Measurements from ENCODE around the gene PRKCB.

PRKCB gene

DNA sequence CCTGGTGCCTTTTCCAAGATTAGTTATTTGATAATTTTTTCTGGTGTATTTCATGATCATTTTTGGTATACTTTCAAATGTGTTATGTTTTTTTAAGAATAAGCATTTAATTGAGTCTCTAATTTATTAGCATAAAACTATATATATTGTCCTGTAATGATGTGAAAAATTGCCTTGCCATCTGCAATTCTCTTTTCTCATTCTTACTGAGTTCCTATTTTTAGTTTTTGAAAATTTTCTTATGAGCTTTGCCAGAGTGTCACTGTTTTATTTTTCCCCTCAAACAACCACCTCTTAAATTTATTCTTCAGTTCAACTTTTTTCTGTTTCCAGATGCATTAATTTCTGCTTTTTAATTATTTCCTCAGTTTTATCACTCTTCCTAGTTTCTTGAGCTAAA, 59.3 kb downstream of the PRKCB start:
- H3K9me3 Mint-ChIP-seq, result no peaks in the 10 kb centered on the region
- ATAC-seq (ENCODE audit: low read depth), result no peak
- H3K27ac Mint-ChIP-seq, result peak overlapping the region; percentile 22
- H3K4me3 Mint-ChIP-seq, result no peak overlapping the region
- DNase-seq (ENCODE audit: low spot score in 2 of 2), result no peak
- peaks cover 60% of the 10 kb centered on the region for H3K4me1 Mint-ChIP-seq
- H3K36me3 Mint-ChIP-seq, result peaks cover 41% of the 10 kb centered on the region
- H3K27me3 Mint-ChIP-seq, result no peaks in the 10 kb centered on the region

DNA sequence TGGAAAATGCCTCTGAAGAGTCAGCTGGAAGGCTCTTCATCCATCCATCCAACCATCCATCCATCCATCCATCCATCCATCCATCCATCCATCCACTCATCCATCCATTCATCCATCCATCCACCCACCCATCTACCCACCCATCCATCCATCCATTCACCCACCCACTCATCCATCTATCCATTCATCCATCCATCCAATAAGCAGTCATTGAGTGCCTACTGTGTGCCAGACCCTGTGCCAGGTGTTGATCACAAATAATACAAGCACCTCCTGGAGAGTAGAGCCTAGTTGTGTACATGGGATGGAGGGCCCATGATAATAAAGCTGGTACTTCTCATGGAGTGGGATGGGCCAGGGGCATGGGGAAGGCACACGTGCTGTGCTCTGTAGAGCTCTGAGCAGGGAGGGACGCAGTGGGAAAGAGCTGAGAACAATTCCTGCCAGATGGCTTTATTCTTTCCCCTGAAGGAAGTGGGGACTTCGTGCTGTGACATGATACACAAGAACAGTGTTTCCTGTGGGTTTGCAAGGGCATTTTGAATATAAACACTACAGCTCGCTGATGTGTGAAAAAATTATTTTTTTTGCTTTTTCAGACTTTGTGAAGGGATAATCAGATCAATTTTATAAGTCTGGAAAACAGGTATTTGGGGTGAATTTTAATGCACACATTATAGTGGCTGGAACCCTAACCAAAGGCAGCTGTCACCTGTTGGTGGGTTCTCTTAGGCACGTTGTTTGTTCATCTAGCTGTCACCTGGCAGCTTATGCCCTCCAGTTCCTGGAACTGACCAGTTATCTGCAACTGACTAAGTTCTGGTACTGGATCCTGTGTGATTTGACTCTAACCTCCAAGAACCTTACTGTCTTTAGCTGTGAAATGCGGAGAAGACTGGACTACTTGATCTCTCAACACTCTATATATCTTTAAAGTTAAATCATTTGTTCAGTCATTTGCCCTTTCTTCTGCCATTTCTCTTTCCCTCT, 61.3 kb downstream of the PRKCB start:
- H3K27me3 Mint-ChIP-seq, result no peaks in the 10 kb centered on the region
- DNase-seq (ENCODE audit: low spot score in 2 of 2) (no peak), ATAC-seq (ENCODE audit: low read depth) (peak; percentile 41)
- no peaks in the 10 kb centered on the region for H3K9me3 Mint-ChIP-seq
- peaks cover 43% of the 10 kb centered on the region for H3K36me3 Mint-ChIP-seq
- peak overlapping the region; percentile 70 for H3K27ac Mint-ChIP-seq
- peak overlapping the region; percentile 68 for H3K4me3 Mint-ChIP-seq
- peaks cover 62% of the 10 kb centered on the region for H3K4me1 Mint-ChIP-seq

GRCh38 chr16:23898682-23899430, 63.1 kb downstream of the PRKCB start:
- H3K4me1 Mint-ChIP-seq, result peaks cover 70% of the 10 kb centered on the region
- peaks cover 1% of the 10 kb centered on the region for H3K9me3 Mint-ChIP-seq
- H3K4me3 Mint-ChIP-seq, result no peak overlapping the region
- peaks cover 35% of the 10 kb centered on the region for H3K36me3 Mint-ChIP-seq
- H3K27ac Mint-ChIP-seq, result no peak overlapping the region
- DNase-seq (ENCODE audit: low spot score in 2 of 2), result no peak
- H3K27me3 Mint-ChIP-seq, result no peaks in the 10 kb centered on the region
- ATAC-seq (ENCODE audit: low read depth), result no peak

GRCh38 chr16:23899869-23900268, 64.1 kb downstream of the PRKCB start:
- H3K4me3 Mint-ChIP-seq, result no peak overlapping the region
- no peak overlapping the region for H3K27ac Mint-ChIP-seq
- H3K4me1 Mint-ChIP-seq, result peaks cover 68% of the 10 kb centered on the region
- H3K36me3 Mint-ChIP-seq, result peaks cover 30% of the 10 kb centered on the region
- DNase-seq (ENCODE audit: low spot score in 2 of 2), result no peak
- H3K9me3 Mint-ChIP-seq, result peaks cover 1% of the 10 kb centered on the region
- no peaks in the 10 kb centered on the region for H3K27me3 Mint-ChIP-seq
- no peak for ATAC-seq (ENCODE audit: low read depth)

GRCh38 chr16:23900480-23901177, 64.8 kb downstream of the PRKCB start:
- ATAC-seq (ENCODE audit: low read depth), result no peak
- peaks cover 1% of the 10 kb centered on the region for H3K9me3 Mint-ChIP-seq
- peaks cover 32% of the 10 kb centered on the region for H3K36me3 Mint-ChIP-seq
- H3K4me1 Mint-ChIP-seq, result peaks cover 71% of the 10 kb centered on the region
- no peaks in the 10 kb centered on the region for H3K27me3 Mint-ChIP-seq
- DNase-seq (ENCODE audit: low spot score in 2 of 2), result no peak
- H3K27ac Mint-ChIP-seq, result peak overlapping the region; percentile 45
- H3K4me3 Mint-ChIP-seq, result no peak overlapping the region

DNA sequence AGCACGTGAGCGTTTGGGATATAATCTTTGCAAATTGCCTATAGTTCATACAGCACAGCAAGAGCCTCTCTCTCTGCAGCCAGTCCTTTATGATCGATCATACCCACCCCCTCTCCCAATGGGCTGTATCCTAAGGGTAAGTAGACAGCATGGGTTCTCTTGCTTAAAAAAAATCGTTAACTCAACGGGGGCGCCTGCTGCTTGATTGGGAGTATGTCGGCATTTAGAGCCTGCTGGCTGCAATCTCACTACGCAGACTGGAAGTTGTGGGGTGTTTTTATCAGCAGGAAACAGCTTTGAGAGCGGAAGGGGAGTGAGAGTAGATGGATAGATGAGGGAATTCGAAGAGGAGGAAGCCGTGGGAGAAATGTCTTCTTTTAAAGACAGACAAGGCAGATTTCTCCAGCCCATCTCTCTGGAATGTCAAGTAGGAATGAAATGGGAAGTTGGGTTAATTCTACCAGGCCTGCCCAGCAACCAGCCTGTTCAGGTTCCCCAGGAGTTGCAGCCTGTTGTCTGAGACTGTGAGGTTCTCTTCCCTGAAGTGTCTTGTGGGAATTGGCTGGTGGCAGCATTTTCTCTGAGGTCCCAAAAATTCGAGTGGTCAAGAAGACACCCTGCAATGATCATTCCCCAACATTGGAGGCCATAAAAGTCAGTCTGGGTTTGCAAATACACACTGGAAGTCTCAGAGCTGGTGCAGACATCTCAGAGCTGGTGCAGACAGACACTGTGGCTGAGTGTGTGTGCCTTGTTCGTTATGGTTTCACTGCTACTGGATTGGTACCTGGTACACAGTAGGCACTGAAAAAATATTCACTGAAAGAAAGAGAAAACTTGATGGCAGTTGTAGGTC, 65.6 kb downstream of the PRKCB start:
- H3K4me1 Mint-ChIP-seq, result peaks cover 75% of the 10 kb centered on the region
- H3K4me3 Mint-ChIP-seq, result peak overlapping the region; percentile 41
- no peak for DNase-seq (ENCODE audit: low spot score in 2 of 2)
- peak overlapping the region; percentile 45 for H3K27ac Mint-ChIP-seq
- no peak for ATAC-seq (ENCODE audit: low read depth)
- peaks cover 1% of the 10 kb centered on the region for H3K9me3 Mint-ChIP-seq
- H3K36me3 Mint-ChIP-seq, result peaks cover 29% of the 10 kb centered on the region
- H3K27me3 Mint-ChIP-seq, result no peaks in the 10 kb centered on the region

- Mint-ChIP-seq H3K36me3 (peaks cover 23% of the 10 kb centered on the region), H3K9me3 (peaks cover 1% of the 10 kb centered on the region), H3K27me3 (no peaks in the 10 kb centered on the region), H3K4me3 (peak overlapping the region; percentile 8), H3K4me1 (peaks cover 74% of the 10 kb centered on the region), H3K27ac (peak overlapping the region; percentile 76)
- DNase-seq (ENCODE audit: low spot score in 2 of 2), result no peak
- ATAC-seq (ENCODE audit: low read depth), result no peak
Observed at GRCh38 chr16:23902034-23902747, 66.4 kb downstream of the PRKCB start.

- Mint-ChIP-seq H3K4me1 (peaks cover 75% of the 10 kb centered on the region), H3K27ac (peak overlapping the region; percentile 76), H3K36me3 (peaks cover 22% of the 10 kb centered on the region), H3K4me3 (peak overlapping the region; percentile 54), H3K9me3 (peaks cover 1% of the 10 kb centered on the region), H3K27me3 (no peaks in the 10 kb centered on the region)
- ATAC-seq (ENCODE audit: low read depth), result no peak
- DNase-seq (ENCODE audit: low spot score in 2 of 2), result no peak
Observed at GRCh38 chr16:23902748-23903414, 67.1 kb downstream of the PRKCB start.

DNA sequence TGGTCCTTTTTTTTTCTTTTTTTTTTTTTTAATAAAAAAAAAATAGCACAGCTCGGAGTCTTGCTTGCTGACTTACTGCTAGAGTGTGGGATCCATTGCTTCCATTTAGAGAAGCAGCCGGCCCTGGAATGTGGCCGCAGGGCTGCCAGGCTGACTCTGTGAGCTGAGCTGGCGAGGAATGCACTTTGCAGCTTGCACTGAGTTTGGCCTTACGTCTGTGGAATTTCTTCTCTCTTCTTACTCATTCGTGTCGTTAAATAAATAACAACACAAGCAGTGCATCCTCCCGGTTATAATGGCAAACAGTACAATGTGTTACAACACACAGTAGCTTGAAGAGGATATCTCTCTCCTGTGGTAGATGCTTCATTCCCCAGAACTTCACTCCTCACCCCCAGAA, 69.2 kb downstream of the PRKCB start:
- Mint-ChIP-seq H3K4me3 (no peak overlapping the region), H3K27ac (peak overlapping the region; percentile 78), H3K9me3 (peaks cover 1% of the 10 kb centered on the region), H3K36me3 (peaks cover 26% of the 10 kb centered on the region), H3K27me3 (no peaks in the 10 kb centered on the region), H3K4me1 (peaks cover 76% of the 10 kb centered on the region)
- DNase-seq (ENCODE audit: low spot score in 2 of 2) (no peak), ATAC-seq (ENCODE audit: low read depth) (no peak)

DNA sequence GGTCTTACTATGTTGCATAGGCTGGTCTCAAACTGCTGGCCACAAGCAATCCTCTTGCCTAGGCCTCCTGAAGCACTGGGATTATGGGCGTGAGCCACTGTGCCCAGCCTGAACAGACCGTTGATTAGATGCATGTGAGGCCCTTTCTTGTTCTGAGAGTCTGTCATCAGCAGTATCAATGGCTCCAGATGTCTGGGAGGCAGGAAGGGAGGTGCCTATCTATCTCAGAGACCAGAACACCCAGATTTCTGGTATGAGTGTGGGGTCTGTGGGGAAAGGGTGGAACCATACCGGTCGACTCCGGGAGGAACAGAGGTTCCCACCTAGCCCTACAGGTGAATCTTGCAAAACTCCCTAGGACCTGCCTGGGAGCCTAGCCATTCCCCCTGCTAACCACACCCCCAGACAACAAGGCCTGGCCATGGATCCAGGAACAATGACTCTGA, 71.7 kb downstream of the PRKCB start:
- Mint-ChIP-seq H3K9me3 (peaks cover 1% of the 10 kb centered on the region), H3K4me3 (no peak overlapping the region), H3K27ac (peak overlapping the region; percentile 78), H3K36me3 (peaks cover 29% of the 10 kb centered on the region), H3K4me1 (peaks cover 72% of the 10 kb centered on the region), H3K27me3 (no peaks in the 10 kb centered on the region)
- ATAC-seq (ENCODE audit: low read depth) (no peak), DNase-seq (ENCODE audit: low spot score in 2 of 2) (no peak)

DNA sequence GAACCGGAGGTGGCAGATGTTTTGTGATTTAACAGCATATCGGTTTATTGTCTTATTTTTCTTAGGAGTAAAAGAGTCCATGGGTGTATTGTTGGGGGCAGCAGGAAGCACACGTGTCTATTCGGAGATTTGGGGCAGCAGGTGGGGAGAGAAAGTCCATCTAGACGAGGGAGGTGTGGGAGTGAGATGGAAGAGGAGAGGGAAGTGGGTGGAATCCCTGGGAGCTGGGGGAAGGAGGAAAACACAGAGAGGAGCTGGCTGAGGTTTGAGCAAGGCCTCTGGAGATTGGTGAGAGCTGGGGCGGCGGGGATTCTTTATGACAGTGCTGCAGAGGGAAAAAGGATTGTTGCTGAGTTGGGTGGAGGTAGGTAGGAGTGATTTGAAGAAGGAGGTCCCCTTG, 72.1 kb downstream of the PRKCB start:
- Mint-ChIP-seq H3K4me3 (no peak overlapping the region), H3K9me3 (no peaks in the 10 kb centered on the region), H3K36me3 (peaks cover 26% of the 10 kb centered on the region), H3K4me1 (peaks cover 69% of the 10 kb centered on the region), H3K27me3 (no peaks in the 10 kb centered on the region), H3K27ac (peak overlapping the region; percentile 78)
- ATAC-seq (ENCODE audit: low read depth) (no peak), DNase-seq (ENCODE audit: low spot score in 2 of 2) (no peak)

DNA sequence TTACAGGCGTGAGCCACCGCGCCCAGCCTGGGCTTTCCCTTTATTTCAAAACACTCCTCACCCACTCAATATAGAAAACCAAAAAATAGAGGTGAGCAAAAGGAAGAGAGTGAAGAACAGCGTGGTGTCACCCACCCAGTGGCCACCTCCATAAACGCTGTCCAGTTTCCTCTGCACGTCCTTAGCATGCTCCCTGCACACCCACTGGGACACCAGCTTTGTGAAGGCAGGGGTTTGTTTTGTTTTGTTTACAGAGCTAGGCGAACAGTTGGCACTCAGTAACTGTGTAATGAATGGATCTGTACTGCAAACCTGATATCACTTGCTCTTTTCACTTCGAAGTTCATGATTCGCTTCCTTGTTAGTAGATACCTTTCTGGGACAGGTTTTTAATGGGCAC, 73.0 kb downstream of the PRKCB start:
- Mint-ChIP-seq H3K27me3 (no peaks in the 10 kb centered on the region), H3K4me3 (no peak overlapping the region), H3K4me1 (peaks cover 69% of the 10 kb centered on the region), H3K36me3 (peaks cover 25% of the 10 kb centered on the region), H3K9me3 (no peaks in the 10 kb centered on the region), H3K27ac (peak overlapping the region; percentile 78)
- ATAC-seq (ENCODE audit: low read depth), result no peak
- DNase-seq (ENCODE audit: low spot score in 2 of 2), result no peak

All from memory B cell (primary cell).